ENCODE results near the gene ATP2A2. TPM values are rescaled to one million over a fixed set of nuclear protein-coding genes. Genes with fewer than 3 reads are reported as not detected.
"Not testable (repeated sequence)": the region's sequence is repeated elsewhere in the genome, so short reads cannot be mapped to it uniquely, and the experiment has no call there.

Gene ATP2A2
- polyA plus RNA-seq, 1 donor (not counting 4 experiments of a cell fraction or from before 2014, with no cell fraction given) = 127 TPM

GRCh38 chr12:110253176-110253575 lies 27.9 kb upstream of the ATP2A2 start:
- TF ChIP-seq CTCF (optimal IDR thresholded peaks at IDR 0.05 in 1 of 3, IDR thresholded peaks at IDR 0.05 in 1 of 3, conservative IDR thresholded peaks at IDR 0.05 in 1 of 3; ENCODE audit: extremely low read depth in 1 of 3, insufficient read depth in 2 of 3, low read length in 3 of 3) = no peak
- no peak for TF ChIP-seq EZH2 (IDR thresholded peaks at IDR 0.05; ENCODE audit: low read length)
- no peaks in the 10 kb centered on the region for H3K9me1 ChIP-seq (ENCODE audit: control insufficient read depth, extremely low read depth, insufficient read depth, low read length)
- H3K9me3 ChIP-seq (ENCODE audit: control insufficient read depth, low read depth, low read length) = no peaks in the 10 kb centered on the region
- no peaks in the 10 kb centered on the region for H3K79me2 ChIP-seq (ENCODE audit: control insufficient read depth, insufficient read depth, low read length)
- DNase-seq (ENCODE audit: low read depth, low spot score) (no peak), FAIRE-seq (no peak)
- no peak overlapping the region for H3K9ac ChIP-seq (ENCODE audit: control insufficient read depth, extremely low read depth, insufficient read depth, low read length)
- no peak overlapping the region for H3K27ac ChIP-seq (ENCODE audit: control insufficient read depth, insufficient read depth, low read length)
- H2AFZ ChIP-seq (ENCODE audit: control insufficient read depth, low read length) = no peak overlapping the region
- H3K4me2 ChIP-seq (ENCODE audit: control insufficient read depth, extremely low read depth, insufficient read depth, low read depth, low read length) = no peak overlapping the region
- no peaks in the 10 kb centered on the region for H4K20me1 ChIP-seq (ENCODE audit: control insufficient read depth, extremely low read depth, insufficient read depth, low read length)
- H3K36me3 ChIP-seq (ENCODE audit: control insufficient read depth in 2 of 2, extremely low read depth in 1 of 2, insufficient read depth in 2 of 2, low read length in 2 of 2) = no peaks in the 10 kb centered on the region
- dilution Hi-C loops (cut with MboI; ENCODE audit: extremely low pct_ligation_motif_present, low sequenced_read_pairs) = no loop called here
- no peak overlapping the region for H3K4me3 ChIP-seq (ENCODE audit: control insufficient read depth in 2 of 3, extremely low read depth in 1 of 3, insufficient read depth in 2 of 3, low read depth in 1 of 3, low read length in 3 of 3)
- H3K4me1 ChIP-seq (ENCODE audit: control insufficient read depth, extremely low read depth, insufficient read depth, low read length) = peaks cover 12% of the 10 kb centered on the region
- no peaks in the 10 kb centered on the region for H3K27me3 ChIP-seq (ENCODE audit: control insufficient read depth, extremely low read depth, insufficient read depth, low read length)

- Histone ChIP-seq H3K9me1 (ENCODE audit: control insufficient read depth, extremely low read depth, insufficient read depth, low read length) (no peaks in the 10 kb centered on the region), H2AFZ (ENCODE audit: control insufficient read depth, low read length) (no peak overlapping the region), H3K36me3 (ENCODE audit: control insufficient read depth in 2 of 2, extremely low read depth in 1 of 2, insufficient read depth in 2 of 2, low read length in 2 of 2) (no peaks in the 10 kb centered on the region), H3K4me2 (ENCODE audit: control insufficient read depth, extremely low read depth, insufficient read depth, low read depth, low read length) (no peak overlapping the region), H3K9ac (ENCODE audit: control insufficient read depth, extremely low read depth, insufficient read depth, low read length) (no peak overlapping the region), H3K4me1 (ENCODE audit: control insufficient read depth, extremely low read depth, insufficient read depth, low read length) (no peaks in the 10 kb centered on the region), H3K9me3 (ENCODE audit: control insufficient read depth, low read depth, low read length) (no peaks in the 10 kb centered on the region), H4K20me1 (ENCODE audit: control insufficient read depth, extremely low read depth, insufficient read depth, low read length) (no peaks in the 10 kb centered on the region), H3K27ac (ENCODE audit: control insufficient read depth, insufficient read depth, low read length) (no peak overlapping the region), H3K27me3 (ENCODE audit: control insufficient read depth, extremely low read depth, insufficient read depth, low read length) (no peaks in the 10 kb centered on the region), H3K4me3 (ENCODE audit: control insufficient read depth in 2 of 3, extremely low read depth in 1 of 3, insufficient read depth in 2 of 3, low read depth in 1 of 3, low read length in 3 of 3) (no peak overlapping the region), H3K79me2 (ENCODE audit: control insufficient read depth, insufficient read depth, low read length) (no peaks in the 10 kb centered on the region)
- dilution Hi-C loops (cut with MboI; ENCODE audit: extremely low pct_ligation_motif_present, low sequenced_read_pairs) = no loop called here
- no peak for FAIRE-seq
- DNase-seq (ENCODE audit: low read depth, low spot score) = no peak
- TF ChIP-seq EZH2 (IDR thresholded peaks at IDR 0.05; ENCODE audit: low read length) = no peak
- TF ChIP-seq CTCF (optimal IDR thresholded peaks at IDR 0.05 in 1 of 3, IDR thresholded peaks at IDR 0.05 in 1 of 3, conservative IDR thresholded peaks at IDR 0.05 in 1 of 3; ENCODE audit: extremely low read depth in 1 of 3, insufficient read depth in 2 of 3, low read length in 3 of 3) = no peak
Measured at GRCh38 chr12:110254971-110255540, 26.0 kb upstream of the ATP2A2 start.

- not testable (repeated sequence) for DNase-seq (ENCODE audit: low read depth, low spot score)
Measured at GRCh38 chr12:110255890-110256456, 25.1 kb upstream of the ATP2A2 start.

More at GRCh38 chr12:110255890-110256456, 25.1 kb upstream of the ATP2A2 start:
- dilution Hi-C loops (cut with MboI; ENCODE audit: extremely low pct_ligation_motif_present, low sequenced_read_pairs); FAIRE-seq; H3K4me3 ChIP-seq (ENCODE audit: control insufficient read depth in 2 of 3, extremely low read depth in 1 of 3, insufficient read depth in 2 of 3, low read depth in 1 of 3, low read length in 3 of 3); H3K79me2 ChIP-seq (ENCODE audit: control insufficient read depth, insufficient read depth, low read length); H2AFZ ChIP-seq (ENCODE audit: control insufficient read depth, low read length); H3K27ac ChIP-seq (ENCODE audit: control insufficient read depth, insufficient read depth, low read length); H4K20me1 ChIP-seq (ENCODE audit: control insufficient read depth, extremely low read depth, insufficient read depth, low read length); H3K4me2 ChIP-seq (ENCODE audit: control insufficient read depth, extremely low read depth, insufficient read depth, low read depth, low read length); H3K36me3 ChIP-seq (ENCODE audit: control insufficient read depth in 2 of 2, extremely low read depth in 1 of 2, insufficient read depth in 2 of 2, low read length in 2 of 2); H3K27me3 ChIP-seq (ENCODE audit: control insufficient read depth, extremely low read depth, insufficient read depth, low read length); H3K9me3 ChIP-seq (ENCODE audit: control insufficient read depth, low read depth, low read length); H3K4me1 ChIP-seq (ENCODE audit: control insufficient read depth, extremely low read depth, insufficient read depth, low read length); H3K9ac ChIP-seq (ENCODE audit: control insufficient read depth, extremely low read depth, insufficient read depth, low read length); H3K9me1 ChIP-seq (ENCODE audit: control insufficient read depth, extremely low read depth, insufficient read depth, low read length): not testable (repeated sequence)
